Neural progenitor cell (in vitro differentiated cells): Measurements from ENCODE around the gene SLC43A3.

Experiments used
- EZH2 ChIP-seq: fragments of 200-600 bp; sonication (generic); IDR thresholded peaks from 2 replicates; pipeline ENCODE4 v1.6.1; 2017; ENCODE audit warnings: antibody characterized with exemption, mild to moderate bottlenecking, moderate library complexity
- EZH2phosphoT487 ChIP-seq: fragments of 200-600 bp; sonication (generic); IDR thresholded peaks from 2 replicates; pipeline ENCODE4 v1.6.1; 2017; ENCODE audit warnings: antibody characterized with exemption
- TF ChIP-seq, protein P1 (sequence below): fragments of 200-600 bp; sonication (generic); IDR thresholded peaks from 2 replicates; pipeline ENCODE4 v1.5.1; 2017; ENCODE audit warnings: antibody characterized with exemption, mild to moderate bottlenecking

DNA sequence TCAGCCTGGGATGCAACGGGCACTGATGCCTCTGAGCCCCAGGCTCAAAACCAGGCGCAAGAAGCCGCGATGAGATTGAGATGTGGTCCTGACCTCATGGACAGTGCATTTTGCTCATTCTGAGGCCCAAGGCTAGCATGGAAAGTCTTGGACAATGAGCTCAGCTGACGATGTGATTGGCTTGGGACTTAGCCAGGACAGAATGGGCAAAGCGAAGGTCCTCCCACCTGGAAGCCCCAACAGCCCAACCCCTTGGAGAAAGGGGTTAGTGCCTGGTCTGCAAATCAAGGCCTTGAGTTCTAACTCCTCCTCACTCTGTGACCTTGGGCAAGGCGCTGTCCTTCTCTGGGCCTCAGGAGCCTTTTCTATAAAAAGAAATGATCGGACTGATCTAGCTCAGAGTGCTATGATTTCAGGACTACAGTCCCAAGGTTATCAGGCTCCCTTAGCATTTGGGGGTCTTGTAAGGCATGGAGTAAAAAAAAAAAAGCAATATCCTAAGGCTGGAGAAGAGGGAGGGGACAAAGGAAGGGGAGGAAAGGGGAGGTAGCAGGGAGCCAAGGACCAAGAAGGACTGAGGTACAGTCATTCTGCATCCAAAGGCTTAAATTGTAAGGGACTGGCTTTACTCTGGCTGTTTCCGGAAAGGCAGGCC is 2.7 kb downstream of the SLC43A3 start:
- TF ChIP-seq EZH2phosphoT487 (no peak), EZH2 (no peak)
- TF ChIP-seq, protein P1, sequence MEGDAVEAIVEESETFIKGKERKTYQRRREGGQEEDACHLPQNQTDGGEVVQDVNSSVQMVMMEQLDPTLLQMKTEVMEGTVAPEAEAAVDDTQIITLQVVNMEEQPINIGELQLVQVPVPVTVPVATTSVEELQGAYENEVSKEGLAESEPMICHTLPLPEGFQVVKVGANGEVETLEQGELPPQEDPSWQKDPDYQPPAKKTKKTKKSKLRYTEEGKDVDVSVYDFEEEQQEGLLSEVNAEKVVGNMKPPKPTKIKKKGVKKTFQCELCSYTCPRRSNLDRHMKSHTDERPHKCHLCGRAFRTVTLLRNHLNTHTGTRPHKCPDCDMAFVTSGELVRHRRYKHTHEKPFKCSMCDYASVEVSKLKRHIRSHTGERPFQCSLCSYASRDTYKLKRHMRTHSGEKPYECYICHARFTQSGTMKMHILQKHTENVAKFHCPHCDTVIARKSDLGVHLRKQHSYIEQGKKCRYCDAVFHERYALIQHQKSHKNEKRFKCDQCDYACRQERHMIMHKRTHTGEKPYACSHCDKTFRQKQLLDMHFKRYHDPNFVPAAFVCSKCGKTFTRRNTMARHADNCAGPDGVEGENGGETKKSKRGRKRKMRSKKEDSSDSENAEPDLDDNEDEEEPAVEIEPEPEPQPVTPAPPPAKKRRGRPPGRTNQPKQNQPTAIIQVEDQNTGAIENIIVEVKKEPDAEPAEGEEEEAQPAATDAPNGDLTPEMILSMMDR = no peak
